Activated CD8-positive, alpha-beta memory T cell treated with anti-CD3 and anti-CD28 coated beads, Interleukin-2, amount 50 U/mL, for 1 hour (primary cell): ENCODE measurements around the gene RGS11.

Experiments
- DNase-seq: peaks from one replicate; pipeline ENCODE4 v3.0.0-alpha.2; 2020; ENCODE audit errors: extremely low read depth

Gene RGS11

DNA sequence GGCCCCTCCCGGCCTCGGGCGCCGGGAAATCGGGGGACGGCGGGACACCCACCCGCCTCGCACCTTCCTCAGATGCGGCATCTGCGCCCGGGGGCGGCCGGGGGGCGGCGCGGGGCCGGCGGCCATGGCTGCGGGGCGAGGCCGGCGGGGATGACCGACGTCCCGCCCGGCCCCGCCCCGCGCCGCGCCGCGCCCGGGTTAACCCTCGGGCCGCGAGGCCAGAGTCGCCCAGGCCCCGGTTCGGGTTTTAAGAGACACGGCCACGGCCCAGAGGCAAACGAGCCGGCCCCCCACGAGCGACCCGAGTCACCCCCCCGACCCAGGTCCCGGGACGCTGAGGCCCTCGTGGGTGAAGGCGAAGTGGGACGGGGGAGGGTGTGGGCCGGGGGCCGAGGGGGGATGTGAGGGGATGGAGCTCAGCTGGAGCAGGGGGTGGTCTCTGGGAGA is at the start of gene RGS11:
TSS of gene RGS11 (minus strand) at position 159 of the 447 bp plus-strand sequence. CDS start at position 126, 33 bp downstream.
- no peak for DNase-seq

DNA sequence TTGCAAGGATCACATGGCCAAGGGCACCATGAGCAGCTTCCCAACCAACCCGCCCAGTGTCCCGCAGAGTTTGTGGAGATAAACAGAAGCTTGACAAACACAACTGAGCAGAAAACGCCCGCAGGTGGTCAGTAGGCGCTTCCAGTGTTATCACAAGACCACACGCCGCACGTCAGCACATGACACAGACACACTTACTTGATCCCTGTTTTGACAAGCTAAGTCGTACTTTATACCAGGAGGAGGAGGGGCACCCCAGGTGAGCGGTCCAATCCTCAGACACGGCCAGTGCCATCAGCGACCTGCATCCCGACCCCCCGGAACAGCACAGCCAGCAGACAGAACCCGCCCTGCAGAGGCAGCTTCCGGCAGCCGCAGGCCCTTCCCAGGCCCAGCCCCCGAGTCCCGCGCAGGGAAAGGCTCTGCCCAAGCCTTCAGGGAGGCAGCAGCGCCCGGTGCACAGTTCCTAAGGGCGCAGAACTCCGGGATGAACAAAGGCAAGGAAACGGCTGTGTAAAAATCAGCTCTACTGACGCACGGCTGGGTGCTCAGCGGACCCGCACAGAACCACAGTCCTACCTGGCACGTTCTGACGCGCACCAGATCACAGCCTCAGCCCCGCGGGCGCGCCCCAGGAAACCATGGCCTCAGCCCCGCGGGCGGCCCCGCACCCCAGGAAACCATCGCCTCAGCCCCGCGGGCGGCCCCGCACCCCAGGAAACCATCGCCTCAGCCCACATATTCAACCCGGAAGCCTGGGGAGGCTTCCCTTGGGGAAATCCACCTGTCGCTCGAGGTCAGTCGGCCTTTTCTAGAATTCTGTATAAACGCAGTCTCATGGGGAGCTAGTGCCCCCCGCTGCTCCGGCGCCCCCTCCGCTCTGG is 48.9 kb upstream of the RGS11 start:
- peak; percentile 45 for DNase-seq

DNA sequence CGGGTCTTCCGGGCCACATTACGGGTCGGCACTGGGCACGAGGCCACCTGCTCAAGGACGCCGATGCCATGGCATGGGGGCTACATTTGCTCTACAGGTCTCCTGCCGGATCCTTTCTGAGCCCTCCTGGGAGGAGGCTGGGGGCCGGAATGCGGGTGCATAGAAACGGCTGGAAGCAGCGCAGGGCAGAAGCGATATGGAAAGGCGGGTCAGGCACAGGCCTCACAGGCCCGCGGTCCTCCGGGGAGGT is 48.4 kb upstream of the RGS11 start:
- no peak for DNase-seq

DNA sequence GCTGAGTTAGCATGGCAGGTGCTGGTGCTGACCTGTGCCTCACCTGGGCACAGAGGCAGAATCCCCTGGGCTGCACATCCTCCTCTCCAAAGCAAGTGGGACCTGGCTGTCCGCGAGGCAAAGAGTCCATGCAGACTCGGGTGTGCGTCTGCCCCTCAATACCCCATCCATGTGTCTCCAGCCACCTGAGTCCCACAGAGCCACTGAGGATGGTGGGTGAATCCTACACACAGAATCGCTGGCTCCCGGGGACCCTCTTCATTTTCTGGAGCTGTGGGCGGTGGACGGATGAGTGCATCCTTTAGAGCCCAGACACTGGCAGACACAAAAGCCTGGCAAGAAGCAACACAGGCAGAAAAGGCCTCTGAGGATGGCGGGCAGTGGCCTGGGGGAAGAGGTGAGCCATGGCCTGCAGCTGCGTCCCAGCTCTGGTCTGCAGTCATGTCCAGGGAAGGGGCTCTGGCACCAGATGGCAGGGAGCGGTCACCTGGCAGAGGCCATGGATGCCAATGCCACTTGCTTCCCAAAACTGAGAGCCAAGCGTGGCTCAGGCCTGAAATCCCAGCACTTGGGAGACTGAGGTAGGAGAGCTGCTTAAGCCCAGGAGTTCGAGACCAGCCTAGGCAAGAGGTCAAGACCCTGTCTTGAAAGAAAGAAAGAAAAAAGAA is 46.9 kb upstream of the RGS11 start:
- no peak for DNase-seq

DNA sequence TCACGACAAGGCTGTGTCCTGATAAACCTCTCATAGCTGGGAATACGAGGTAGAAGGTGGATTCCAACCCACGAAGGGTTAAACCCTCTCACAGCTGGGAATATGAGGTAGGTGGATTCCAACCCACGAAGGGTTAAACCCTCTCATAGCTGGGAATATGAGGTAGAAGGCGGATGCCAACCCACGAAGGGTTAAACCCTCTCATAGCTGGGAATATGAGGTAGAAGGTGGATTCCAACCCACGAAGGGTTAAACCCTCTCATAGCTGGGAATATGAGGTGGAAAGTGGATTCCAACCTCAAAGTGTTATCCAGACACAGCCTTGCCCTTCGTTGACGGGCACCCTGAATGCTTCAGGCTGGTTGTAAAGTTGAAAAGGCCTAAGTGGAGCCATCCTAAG is 45.8 kb upstream of the RGS11 start:
- no peak for DNase-seq

DNA sequence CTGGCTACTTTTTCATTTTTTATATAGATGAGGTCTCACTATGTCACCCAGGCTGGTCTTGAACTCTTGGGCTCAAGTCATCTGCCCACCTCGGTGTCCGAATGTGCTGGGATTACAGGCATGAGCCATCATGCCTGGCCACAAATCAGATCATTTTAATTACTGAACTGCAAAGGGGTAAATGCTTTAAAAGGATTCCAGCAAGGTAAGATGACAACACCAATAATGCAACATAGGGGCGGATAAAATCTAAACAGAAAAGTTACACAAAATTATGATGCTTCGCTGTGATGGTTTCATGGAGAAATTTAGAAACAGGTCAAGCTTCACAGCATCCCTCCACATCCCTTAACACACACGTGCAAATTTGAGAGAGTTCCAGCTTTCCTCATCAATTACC is 44.5 kb upstream of the RGS11 start:
- no peak for DNase-seq

DNA sequence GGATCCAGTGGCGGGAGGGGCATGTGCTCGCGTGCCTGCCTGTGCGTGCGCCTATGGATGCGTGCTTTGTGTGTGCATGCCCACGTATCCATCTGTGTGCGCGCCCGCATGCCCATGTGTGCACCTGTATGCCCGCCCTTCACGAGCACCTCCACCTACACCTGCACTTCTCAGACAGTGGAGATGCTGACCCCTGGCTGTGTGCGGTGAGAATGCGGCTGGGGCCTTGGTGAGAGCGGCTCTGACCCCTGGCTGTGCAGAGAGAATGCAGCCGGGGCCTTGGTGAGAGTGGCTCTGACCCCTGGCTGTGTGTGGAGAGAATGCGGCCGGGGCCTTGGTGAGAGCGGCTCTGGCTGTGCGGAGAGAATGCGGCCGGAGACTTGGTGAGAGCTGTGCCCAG is 42.9 kb upstream of the RGS11 start:
- no peak for DNase-seq

DNA sequence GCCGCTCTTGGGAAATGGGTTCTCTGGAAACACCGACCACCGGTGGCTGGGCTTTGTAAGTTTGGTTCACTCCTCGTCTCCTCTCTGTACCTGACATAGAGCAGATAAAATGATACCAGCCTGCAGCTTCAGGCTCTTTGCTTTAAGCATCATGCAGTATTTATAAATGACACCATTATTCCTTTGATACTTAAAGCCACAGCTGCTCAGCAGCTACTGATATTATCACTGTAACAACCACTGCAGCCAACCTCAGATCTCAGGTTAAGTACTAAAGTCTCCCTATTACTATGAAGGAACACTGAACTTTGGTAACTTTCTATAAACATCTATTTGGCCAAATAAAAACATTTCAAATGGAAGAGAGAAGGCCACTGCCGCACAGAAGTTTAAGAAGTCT is 41.8 kb upstream of the RGS11 start:
- no peak for DNase-seq

DNA sequence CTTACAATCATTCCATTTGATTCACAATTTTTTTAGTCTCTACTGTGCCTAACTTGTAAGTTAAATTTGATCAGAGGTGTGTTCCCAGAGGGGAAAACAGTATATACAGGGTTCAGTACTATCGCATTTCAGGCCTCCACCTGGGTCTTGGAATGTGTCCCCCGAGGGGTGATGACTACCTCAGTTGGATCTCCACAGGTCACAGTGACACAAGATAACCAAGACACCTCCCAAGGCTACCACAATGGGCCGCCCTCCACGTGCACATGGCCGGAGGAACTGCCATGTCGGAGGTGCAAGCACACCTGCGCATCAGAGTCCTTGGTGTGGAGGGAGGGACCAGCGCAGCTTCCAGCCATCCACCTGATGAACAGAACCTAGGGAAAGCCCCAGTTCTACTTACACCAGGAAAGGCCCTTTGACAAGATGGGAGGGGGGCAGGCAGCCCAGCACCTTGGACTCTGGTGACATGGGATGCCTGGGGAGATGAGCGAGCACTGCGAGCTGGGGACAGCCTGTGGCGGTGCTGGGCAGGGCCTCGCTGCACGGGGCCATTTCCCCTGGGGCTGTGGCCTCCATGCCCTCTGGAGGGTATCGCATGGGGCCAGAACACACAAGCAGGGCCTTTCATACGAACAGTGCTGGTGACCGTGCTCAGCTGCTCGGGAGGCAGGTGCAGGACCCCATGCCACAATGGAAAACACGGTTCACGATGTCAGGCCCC is 41.2 kb upstream of the RGS11 start:
- no peak for DNase-seq

DNA sequence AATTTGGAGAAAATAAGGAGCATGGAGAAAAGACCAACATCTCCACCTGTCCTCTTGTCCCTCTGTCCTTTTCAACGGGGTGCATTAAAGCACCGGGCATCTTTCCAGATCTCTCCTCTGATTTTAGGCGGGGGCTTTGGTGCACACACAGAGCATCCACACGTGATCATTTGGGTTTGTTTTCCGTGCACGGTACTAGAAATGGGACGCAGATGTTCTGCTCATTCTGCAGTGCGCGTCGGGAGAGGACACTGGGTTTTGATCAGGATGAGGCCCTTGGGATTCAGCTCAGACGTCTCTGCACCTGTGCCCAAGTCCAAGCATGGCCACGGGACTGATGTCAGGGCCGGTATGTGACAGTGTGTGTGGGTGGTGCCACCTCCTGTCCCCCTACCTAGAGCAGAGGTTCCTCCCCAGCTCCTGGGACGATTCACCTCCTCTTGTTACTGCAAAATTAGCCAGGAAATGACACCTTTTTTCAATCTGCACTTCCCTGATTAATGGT is 39.1 kb upstream of the RGS11 start:
- DNase-seq = no peak

DNA sequence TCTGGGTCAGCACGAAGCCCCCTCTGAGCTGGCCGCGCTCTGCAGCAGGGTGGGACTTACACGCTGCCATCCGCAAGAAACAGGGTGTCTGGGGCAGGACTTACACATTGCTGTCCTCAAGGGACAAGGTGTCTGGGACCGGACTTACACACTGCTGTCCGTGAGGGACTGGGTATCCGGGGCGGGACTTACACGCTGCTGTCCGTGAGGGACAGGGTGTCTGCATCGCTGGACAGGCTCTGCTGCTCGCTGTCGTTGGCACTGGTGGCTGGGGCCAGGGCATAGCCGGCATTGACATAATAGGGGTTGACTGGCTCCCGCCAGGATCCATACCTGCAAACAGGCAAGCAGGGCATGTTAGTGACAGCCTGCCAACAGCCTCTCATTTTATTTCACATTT is 38.6 kb upstream of the RGS11 start:
- DNase-seq = no peak

DNA sequence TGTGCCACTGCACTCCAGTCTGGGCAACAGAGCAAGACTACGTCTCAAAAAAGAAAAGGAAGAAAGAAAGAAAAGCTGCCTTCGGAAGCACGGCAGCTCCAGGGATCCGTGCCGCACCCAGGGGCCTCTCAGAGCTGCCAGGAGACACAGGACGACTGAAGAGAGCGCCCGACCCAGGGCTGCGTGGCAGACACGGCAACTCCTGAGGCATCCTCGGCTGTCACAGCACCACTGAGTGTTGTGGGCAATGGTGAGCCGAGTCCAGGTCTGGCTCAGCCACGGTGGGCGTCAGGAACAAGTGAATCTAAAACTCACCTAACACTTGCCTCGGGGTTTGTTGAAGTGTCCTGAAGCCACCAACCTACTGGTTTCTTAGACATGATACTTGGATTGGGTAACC is 36.0 kb upstream of the RGS11 start:
- DNase-seq = no peak

DNA sequence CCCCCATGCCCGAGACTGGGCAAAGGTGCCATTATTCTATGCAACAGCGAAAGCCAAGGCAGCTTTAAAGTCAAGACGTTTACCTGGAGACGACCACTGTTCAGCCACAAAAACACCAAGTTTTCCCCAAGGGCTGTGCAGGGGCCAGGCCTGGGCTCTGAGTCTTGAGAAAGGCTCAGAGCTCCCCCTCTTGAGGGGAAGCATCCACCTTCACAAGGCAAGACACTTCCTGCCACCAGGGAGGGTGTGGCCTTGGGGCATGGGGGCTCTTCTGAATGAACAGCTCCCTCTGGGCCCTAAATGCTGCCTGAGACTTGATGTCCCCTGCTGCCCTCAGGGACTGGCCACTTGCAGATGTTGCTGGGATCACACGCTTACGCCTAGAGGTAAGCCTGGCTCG is 33.7 kb upstream of the RGS11 start:
- no peak for DNase-seq

DNA sequence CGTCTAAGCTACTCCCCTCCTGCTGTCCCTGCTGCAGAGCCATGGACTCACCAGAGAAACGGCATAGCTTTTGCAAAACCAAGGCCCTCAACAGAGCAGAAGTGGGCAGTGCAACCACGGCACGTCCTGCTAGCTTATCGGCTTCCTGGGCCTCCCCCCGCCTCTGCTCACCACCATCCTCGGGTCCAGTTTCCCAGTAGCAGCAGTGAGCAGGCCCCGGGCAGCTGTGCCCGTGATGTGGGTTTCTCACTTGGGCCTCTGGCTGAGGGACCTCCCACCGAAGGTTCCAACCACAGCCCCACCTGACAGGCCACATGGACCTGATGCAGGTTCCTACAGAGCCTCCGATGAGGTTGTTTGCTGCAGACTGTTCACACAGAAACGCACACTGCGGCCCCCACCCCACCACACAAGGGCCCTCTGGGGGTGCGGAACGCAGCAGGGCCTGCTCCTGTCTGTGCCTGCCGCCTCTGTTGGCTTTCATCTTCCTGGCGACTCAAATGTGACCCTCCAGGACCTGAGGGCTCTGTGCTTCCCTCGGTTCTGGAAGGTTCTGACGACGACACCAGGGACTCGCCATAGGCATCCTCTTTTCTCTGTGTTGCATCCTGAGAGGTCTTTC is 32.1 kb upstream of the RGS11 start:
- DNase-seq = no peak

DNA sequence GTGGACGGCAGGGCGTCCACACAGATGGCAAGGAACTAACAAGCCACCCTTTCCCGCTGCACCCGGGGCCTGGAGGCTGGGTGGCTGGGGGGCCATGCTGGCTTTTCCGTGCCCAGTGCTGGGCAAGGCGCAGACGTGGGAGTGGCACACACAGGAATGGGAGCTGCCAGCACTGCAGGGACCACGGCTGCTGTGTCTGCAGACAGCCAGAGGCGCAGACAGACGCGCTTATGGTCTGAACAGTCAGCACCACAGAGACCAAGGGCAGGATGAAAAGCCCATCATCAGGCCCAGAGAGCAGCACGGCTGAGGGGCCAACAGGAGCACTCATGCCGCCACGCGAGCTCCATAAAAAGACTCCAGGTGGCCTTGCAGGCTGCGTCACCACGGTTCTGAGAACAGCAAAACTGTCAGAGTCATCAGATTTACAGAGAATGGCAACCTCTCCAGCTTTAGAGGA is 31.2 kb upstream of the RGS11 start:
- DNase-seq = no peak

DNA sequence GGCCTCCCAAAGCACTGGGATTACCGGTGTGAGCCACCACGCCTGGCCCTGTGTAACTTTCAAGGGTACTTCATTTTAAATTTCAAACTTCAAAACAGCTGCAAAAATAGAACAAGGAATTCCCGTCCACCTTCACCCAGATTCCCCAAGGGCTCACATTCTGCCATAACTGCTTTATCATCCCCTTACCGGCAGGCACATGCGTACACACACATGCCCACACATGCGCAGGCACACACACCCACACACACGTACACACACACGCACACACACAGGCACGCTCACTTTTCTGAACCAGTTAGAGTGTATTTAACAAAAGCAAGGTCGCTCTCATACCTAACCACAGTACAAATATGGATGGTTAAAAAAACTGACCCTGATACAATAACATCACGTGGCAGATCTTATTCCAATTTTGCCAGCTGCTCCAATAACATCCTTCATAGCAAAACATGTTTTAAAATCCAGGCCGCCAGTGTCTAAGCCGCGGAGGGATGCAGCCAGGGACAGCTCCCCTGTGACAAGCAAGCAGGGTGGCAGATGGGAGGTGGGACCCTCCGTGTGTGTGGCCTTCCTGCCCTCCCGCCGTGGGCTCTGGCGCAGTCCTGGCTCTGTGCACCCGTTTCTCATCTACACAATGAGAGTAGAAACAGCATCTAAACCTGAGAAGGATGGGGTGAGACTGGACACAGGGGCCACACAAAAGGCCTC is 30.3 kb upstream of the RGS11 start:
- no peak for DNase-seq

DNA sequence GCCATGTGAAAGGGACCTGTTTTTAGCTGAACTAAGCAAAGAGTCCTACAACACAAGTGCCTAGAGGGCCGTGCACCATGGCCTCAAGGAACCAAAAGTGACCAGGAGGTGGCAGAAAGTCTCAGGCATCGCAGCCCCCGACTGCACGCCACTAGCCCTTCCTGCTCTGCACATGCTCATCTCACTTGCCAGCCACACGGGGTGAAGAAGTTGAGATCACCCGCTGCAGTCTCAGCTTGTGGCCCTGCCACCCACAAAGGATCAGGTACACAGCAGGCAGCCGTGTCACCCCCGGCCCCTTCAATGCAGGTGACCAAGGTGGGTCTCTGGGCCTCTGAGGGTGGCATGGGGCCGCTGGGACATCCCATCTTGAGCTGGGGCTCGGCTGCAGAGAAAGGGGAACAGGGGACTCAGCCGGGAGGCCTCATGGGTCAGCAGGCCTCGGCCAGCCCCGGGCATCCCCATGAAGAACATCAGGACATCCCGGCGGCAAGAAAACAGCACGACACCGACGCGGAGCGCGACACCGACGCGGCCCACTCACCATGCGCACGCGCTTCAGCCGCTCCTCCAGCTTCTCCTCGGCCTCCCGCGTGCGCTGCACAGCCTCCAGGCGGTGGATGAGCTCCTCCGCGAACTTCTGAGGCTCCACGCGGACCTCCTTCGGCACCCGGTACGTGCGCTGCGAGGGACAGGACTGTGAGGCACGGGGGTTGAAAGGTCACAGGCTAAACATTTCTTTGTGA is 28.2 kb upstream of the RGS11 start:
- no peak for DNase-seq

DNA sequence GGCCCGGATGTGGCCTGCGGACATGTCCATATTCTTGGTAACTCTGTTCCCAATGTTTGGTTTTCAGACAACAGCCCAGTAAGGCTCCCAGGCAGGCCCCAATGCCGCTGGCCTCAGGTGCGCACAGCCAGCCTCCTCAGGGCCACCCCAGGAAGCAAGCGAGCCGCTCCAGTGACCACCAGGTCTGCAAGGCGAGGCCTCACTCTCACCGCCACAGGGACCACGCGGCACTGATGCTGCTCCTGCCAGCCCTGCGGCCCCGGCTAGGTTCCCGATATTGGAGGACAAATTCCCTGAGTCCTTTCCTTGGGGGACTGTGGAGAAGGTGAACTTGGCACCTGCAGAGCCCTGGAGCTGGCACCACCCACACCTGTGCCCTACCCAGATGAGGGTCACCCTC is 26.2 kb upstream of the RGS11 start:
- DNase-seq = no peak

DNA sequence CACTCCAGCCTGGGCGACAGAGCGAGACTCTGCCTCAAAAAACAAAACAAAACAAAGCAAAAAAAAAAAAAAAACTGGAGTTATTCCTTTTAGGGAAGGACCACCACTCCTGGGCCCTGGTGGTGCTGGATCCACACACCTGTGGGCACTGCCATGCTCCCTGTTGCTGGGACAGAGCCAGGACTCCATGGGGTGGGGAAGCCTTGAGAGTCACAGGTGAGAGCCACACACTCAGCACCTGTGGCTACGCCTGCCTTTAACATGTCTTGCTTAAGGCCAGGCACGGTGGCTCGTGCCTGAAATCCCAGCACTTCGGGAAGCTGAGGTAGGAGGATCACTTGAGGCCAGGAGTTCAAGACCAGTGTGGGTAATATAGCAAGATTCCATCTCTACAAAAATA is 25.5 kb upstream of the RGS11 start:
- no peak for DNase-seq

DNA sequence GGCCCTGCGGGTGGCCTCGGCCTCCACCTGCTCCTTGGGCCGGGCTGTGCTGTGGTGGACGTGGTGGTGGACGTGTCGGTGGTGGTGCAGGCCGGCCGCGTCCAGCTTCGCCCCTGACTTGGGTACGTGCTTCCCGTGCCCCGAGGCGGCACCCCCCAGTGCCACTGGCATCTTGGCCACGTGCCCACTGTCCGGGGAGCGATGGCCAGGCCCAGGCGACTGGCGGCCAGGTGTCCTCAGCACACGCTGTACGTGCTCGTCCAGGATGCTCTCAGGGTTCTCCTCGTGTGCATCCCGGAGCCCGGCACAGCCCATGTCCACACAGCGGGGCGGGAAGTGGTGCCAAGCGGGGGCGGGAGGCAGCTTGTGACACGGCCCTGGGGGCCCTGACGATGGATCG is 22.1 kb upstream of the RGS11 start:
- DNase-seq = no peak
